Measurements from ENCODE around the gene RAB22A.

GRCh38 chr20:58268936-58269619 is 40.4 kb upstream of the RAB22A start:
- TF ChIP-seq CEBPB (IDR thresholded peaks at IDR 0.05; ENCODE audit: low read depth, low read length) (no peak), CTCF (conservative IDR thresholded peaks at IDR 0.05; ENCODE audit: low read depth, low read length) (no peak), SMC3 (IDR thresholded peaks at IDR 0.05; ENCODE audit: low read depth, low read length) (no peak), USF2 (IDR thresholded peaks at IDR 0.05; ENCODE audit: low read depth, low read length) (no peak)

Measured in IMR-90 (cell line).